Tibial artery (tissue), 4 donors: ENCODE results near the gene DACH1.

Experiments used
- DNase-seq, 2 donors: peaks; one replicate each; pipeline ENCODE4 v3.0.0-alpha.2; 2019
- H3K27ac ChIP-seq, 2 donors: fragments of 200-600 bp; sonication (generic) in 1 of 2; 1 replicate in 1 of 2; 2 replicates in 1 of 2; pipeline ENCODE4 v1.5.1; 2018 to 2019; ENCODE audit warnings: mild to moderate bottlenecking in 1 of 2
- H3K27me3 ChIP-seq, 2 donors: fragments of 200-600 bp; sonication (generic) in 1 of 2; one replicate each; pipeline versions ENCODE4 v1.5.1 to v1.6.0; 2016 to 2019
- H3K36me3 ChIP-seq, 3 donors: fragments of 200-600 bp; sonication (generic) in 2 of 3; one replicate each; pipeline ENCODE4 v1.5.1; 2016 to 2019; ENCODE audit warnings: mild to moderate bottlenecking in 2 of 3
- H3K4me1 ChIP-seq, 4 donors: fragments of 200-600 bp; sonication (generic) in 2 of 4; 1 replicate in 3 of 4; 2 replicates in 1 of 4; pipeline ENCODE4 v1.5.1; 2016 to 2019
- H3K4me3 ChIP-seq, 2 donors: fragments of 200-600 bp; sonication (generic) in 1 of 2; 1 replicate in 1 of 2; 2 replicates in 1 of 2; pipeline ENCODE4 v1.5.1; 2018 to 2019; ENCODE audit warnings: mild to moderate bottlenecking in 2 of 2
- H3K9me3 ChIP-seq, 3 donors: fragments of 200-600 bp; sonication (generic) in 1 of 3; one replicate each; pipeline ENCODE4 v1.5.1; 2016 to 2019
- intact Hi-C: fragments of 100-400 bp; cut with DNase I; formaldehyde crosslinking; loops from one replicate; pipeline ENCODE4 v1.15.0; 2023; ENCODE audit warnings: low total_unique reads
- TF ChIP-seq, protein P1 (sequence below), 2 experiments: fragments of 200-600 bp in 1 of 2; fragments of 450-650 bp in 1 of 2; IDR thresholded peaks; one replicate each; pipeline ENCODE4 v1.5.1; 2017 to 2019; ENCODE audit warnings: antibody characterized with exemption in 2 of 2, mild to moderate bottlenecking in 1 of 2, moderate library complexity in 1 of 2

Gene DACH1

DNA sequence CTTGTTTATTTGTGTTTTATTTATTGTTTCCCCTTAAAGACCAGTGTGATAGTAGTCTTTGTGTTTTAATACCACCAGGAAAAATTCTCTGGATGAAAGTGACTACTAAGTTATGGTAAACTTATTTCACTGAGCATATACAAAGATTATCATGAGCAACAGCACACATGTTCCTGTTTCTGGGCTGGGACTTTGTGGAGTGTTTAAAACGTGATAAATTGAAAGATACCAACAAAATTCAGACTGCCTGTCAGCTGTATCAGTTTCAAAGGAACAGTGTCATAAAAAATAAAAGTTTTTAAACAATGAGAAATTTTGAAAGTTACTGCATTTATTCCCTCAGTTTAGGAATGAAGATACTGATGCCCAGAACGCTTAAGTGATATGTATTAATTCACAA, 259.4 kb downstream of the DACH1 start:
- Histone ChIP-seq H3K9me3 (no peaks in the 10 kb centered on the region), H3K36me3 (no peaks in the 10 kb centered on the region), H3K4me3 (no peak overlapping the region), H3K27me3 (no peaks in the 10 kb centered on the region), H3K27ac (no peak overlapping the region), H3K4me1 (no peaks in the 10 kb centered on the region)
- no peak for DNase-seq
- intact Hi-C loops: no loop called here
- TF ChIP-seq, protein P1, sequence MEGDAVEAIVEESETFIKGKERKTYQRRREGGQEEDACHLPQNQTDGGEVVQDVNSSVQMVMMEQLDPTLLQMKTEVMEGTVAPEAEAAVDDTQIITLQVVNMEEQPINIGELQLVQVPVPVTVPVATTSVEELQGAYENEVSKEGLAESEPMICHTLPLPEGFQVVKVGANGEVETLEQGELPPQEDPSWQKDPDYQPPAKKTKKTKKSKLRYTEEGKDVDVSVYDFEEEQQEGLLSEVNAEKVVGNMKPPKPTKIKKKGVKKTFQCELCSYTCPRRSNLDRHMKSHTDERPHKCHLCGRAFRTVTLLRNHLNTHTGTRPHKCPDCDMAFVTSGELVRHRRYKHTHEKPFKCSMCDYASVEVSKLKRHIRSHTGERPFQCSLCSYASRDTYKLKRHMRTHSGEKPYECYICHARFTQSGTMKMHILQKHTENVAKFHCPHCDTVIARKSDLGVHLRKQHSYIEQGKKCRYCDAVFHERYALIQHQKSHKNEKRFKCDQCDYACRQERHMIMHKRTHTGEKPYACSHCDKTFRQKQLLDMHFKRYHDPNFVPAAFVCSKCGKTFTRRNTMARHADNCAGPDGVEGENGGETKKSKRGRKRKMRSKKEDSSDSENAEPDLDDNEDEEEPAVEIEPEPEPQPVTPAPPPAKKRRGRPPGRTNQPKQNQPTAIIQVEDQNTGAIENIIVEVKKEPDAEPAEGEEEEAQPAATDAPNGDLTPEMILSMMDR (IDR thresholded peaks at IDR 0.05): no peak

GRCh38 chr13:71606818-71607217, 260.2 kb downstream of the DACH1 start:
- intact Hi-C loops: no loop called here
- H3K27ac ChIP-seq: no peak overlapping the region
- no peaks in the 10 kb centered on the region for H3K9me3 ChIP-seq
- DNase-seq: no peak
- no peaks in the 10 kb centered on the region for H3K27me3 ChIP-seq
- H3K4me3 ChIP-seq: no peak overlapping the region
- no peaks in the 10 kb centered on the region for H3K4me1 ChIP-seq
- TF ChIP-seq, protein P1 (IDR thresholded peaks at IDR 0.05): no peak
- no peaks in the 10 kb centered on the region for H3K36me3 ChIP-seq

DNA sequence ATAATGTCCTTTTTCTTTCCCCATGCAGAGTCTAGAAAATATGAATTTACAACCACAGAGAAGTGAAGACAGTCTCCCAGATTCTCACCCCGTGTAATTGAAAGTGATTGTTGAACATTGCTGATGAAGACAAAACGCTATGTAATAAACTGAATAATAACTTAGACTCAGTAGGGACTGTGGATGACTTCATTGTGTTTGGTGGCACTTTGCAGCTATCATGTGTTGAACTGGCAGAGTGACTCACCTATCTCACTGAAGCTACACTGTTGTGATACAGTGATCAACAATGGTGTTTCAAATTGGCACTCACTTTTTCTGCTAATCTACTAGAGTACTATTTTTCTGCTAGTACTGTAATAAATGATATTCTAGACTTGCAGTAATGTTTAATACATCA, 261.3 kb downstream of the DACH1 start:
- H3K27me3 ChIP-seq: no peaks in the 10 kb centered on the region
- intact Hi-C loops: no loop called here

GRCh38 chr13:71603255-71603654, 263.7 kb downstream of the DACH1 start:
- TF ChIP-seq, protein P1 (IDR thresholded peaks at IDR 0.05): no peak
- Histone ChIP-seq H3K4me3 (no peak overlapping the region), H3K27me3 (no peaks in the 10 kb centered on the region), H3K27ac (no peak overlapping the region), H3K9me3 (no peaks in the 10 kb centered on the region), H3K36me3 (no peaks in the 10 kb centered on the region), H3K4me1 (no peaks in the 10 kb centered on the region)
- intact Hi-C loops: no loop called here
- no peak for DNase-seq

More for the DNA sequence above, 261.3 kb downstream of the DACH1 start:
- no peaks in the 10 kb centered on the region for H3K36me3 ChIP-seq
- H3K4me3 ChIP-seq: no peak overlapping the region
- DNase-seq: no peak
- no peak overlapping the region for H3K27ac ChIP-seq
- TF ChIP-seq, protein P1 (IDR thresholded peaks at IDR 0.05): no peak
- no peaks in the 10 kb centered on the region for H3K4me1 ChIP-seq
- no peaks in the 10 kb centered on the region for H3K9me3 ChIP-seq

DNA sequence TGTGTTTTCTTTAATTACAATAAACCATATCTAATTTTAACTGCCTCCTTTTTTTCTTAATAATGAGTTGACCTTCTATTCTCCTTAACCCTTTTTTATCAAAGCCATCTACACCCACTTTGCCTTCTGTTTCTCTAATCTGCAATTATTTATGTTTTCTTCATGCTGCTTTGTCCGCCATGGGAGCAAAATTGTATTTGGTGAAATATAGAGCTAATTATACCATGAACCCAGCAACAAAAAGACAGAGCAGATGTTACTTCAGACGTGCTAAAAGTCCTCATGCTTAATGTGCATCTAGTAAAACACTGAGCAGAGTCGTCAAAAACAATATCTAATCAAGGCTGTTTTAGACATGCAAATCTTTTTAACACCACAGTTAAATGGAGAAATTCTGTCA, 264.7 kb downstream of the DACH1 start:
- Histone ChIP-seq H3K4me1 (no peaks in the 10 kb centered on the region), H3K27ac (no peak overlapping the region), H3K9me3 (no peaks in the 10 kb centered on the region), H3K4me3 (no peak overlapping the region), H3K27me3 (no peaks in the 10 kb centered on the region), H3K36me3 (no peaks in the 10 kb centered on the region)
- DNase-seq: no peak
- intact Hi-C loops: no loop called here
- TF ChIP-seq, protein P1 (IDR thresholded peaks at IDR 0.05): no peak

DNA sequence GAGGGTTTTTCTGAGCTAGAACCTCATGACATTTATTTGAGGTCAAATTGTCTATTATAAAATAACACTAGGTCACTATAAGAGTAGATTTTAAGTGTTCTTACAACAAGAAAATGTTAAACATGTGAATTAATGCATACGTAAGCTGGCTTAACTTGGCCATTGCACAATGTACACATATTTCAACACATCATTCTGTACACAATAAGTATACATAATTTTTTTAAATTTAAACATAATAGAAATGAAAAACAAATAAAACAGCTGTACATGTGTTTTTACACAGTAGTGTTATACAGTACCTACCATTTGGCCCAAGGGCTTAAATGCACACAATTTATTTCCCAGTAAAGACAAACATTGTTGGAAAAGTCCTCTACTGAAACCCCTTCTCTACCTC, 269.9 kb downstream of the DACH1 start:
- no peak overlapping the region for H3K27ac ChIP-seq
- DNase-seq: no peak
- H3K9me3 ChIP-seq: no peaks in the 10 kb centered on the region
- intact Hi-C loops: no loop called here
- H3K4me3 ChIP-seq: no peak overlapping the region
- H3K36me3 ChIP-seq: no peaks in the 10 kb centered on the region
- H3K4me1 ChIP-seq: no peaks in the 10 kb centered on the region
- no peaks in the 10 kb centered on the region for H3K27me3 ChIP-seq
- TF ChIP-seq, protein P1 (IDR thresholded peaks at IDR 0.05): no peak
